ENCODE results near the gene IL22. TPM values are rescaled to one million over a fixed set of nuclear protein-coding genes. Genes with fewer than 3 reads are reported as not detected.

The IL22 gene
- total and polyA plus RNA-seq, 8 donors, result 0.15 TPM; not detected in 7

GRCh38 chr12:68286396-68286795 lies 33.0 kb upstream of the IL22 start:
- H3K36me3 ChIP-seq, result no peaks in the 10 kb centered on the region
- no peak overlapping the region for H3K27ac ChIP-seq
- no peak for DNase-seq
- no peak for TF ChIP-seq POLR2A (IDR thresholded peaks at IDR 0.05)
- no peak for TF ChIP-seq POLR2AphosphoS5 (IDR thresholded peaks at IDR 0.05)
- no peak for TF ChIP-seq CTCF (IDR thresholded peaks at IDR 0.05)
- no peak for TF ChIP-seq EP300 (IDR thresholded peaks at IDR 0.05)
- H3K27me3 ChIP-seq, result no peaks in the 10 kb centered on the region
- H3K9me3 ChIP-seq, result no peaks in the 10 kb centered on the region
- no peak overlapping the region for H3K4me3 ChIP-seq
- no peaks in the 10 kb centered on the region for H3K4me1 ChIP-seq
- intact Hi-C loops (cut with DNase I; ENCODE audit: low total_unique reads), result no loop called here
- 82 to 87% (median 83%) methylated on average over 4 of the region's 4 CpGs for WGBS, 5 donors

- Histone ChIP-seq H3K4me3 (no peak overlapping the region), H3K9me3 (no peaks in the 10 kb centered on the region), H3K27ac (no peak overlapping the region), H3K36me3 (no peaks in the 10 kb centered on the region), H3K4me1 (no peaks in the 10 kb centered on the region), H3K27me3 (no peaks in the 10 kb centered on the region)
- TF ChIP-seq EP300 (IDR thresholded peaks at IDR 0.05) (no peak), POLR2A (IDR thresholded peaks at IDR 0.05) (no peak), CTCF (IDR thresholded peaks at IDR 0.05) (no peak), POLR2AphosphoS5 (IDR thresholded peaks at IDR 0.05) (no peak)
- WGBS, 5 donors, result 79 to 88% (median 84%) methylated on average over 3 of the region's 3 CpGs
- intact Hi-C loops (cut with DNase I; ENCODE audit: low total_unique reads), result no loop called here
- no peak for DNase-seq
Observed at GRCh38 chr12:68285541-68285940, 32.1 kb upstream of the IL22 start.

GRCh38 chr12:68281322-68282077 lies 28.1 kb upstream of the IL22 start:
- no peaks in the 10 kb centered on the region for H3K27me3 ChIP-seq
- H3K4me3 ChIP-seq, result no peak overlapping the region
- 89 to 97% (median 93%) methylated on average over 4 of the region's 4 CpGs for WGBS, 5 donors
- H3K9me3 ChIP-seq, result no peaks in the 10 kb centered on the region
- no peak for TF ChIP-seq CTCF (IDR thresholded peaks at IDR 0.05)
- TF ChIP-seq POLR2A (IDR thresholded peaks at IDR 0.05), result no peak
- no peak for TF ChIP-seq EP300 (IDR thresholded peaks at IDR 0.05)
- no peak for TF ChIP-seq POLR2AphosphoS5 (IDR thresholded peaks at IDR 0.05)
- H3K4me1 ChIP-seq, result peaks cover 0 to 6% (median 0%) of the 10 kb centered on the region in 4 donors
- no peak overlapping the region for H3K27ac ChIP-seq
- H3K36me3 ChIP-seq, result no peaks in the 10 kb centered on the region
- intact Hi-C loops (cut with DNase I; ENCODE audit: low total_unique reads), result no loop called here
- DNase-seq, result no peak

GRCh38 chr12:68280240-68280639 lies 26.8 kb upstream of the IL22 start:
- no peaks in the 10 kb centered on the region for H3K36me3 ChIP-seq
- no peak overlapping the region for H3K27ac ChIP-seq
- 83 to 92% (median 90%) methylated on average over 2 of the region's 2 CpGs for WGBS, 5 donors
- intact Hi-C loops (cut with DNase I; ENCODE audit: low total_unique reads), result no loop called here
- no peaks in the 10 kb centered on the region for H3K27me3 ChIP-seq
- H3K4me3 ChIP-seq, result no peak overlapping the region
- no peak for DNase-seq
- peaks cover 0 to 6% (median 0%) of the 10 kb centered on the region in 4 donors for H3K4me1 ChIP-seq
- TF ChIP-seq POLR2A (IDR thresholded peaks at IDR 0.05) (no peak), EP300 (IDR thresholded peaks at IDR 0.05) (no peak)
- no peaks in the 10 kb centered on the region for H3K9me3 ChIP-seq

Measured in stomach (tissue), 9 donors.